HG03064 (cell line): Measurements from ENCODE around the gene C1orf56.

Experiments
- ATAC-seq: cut with Tn5 transposase; IDR thresholded peaks from one replicate; pipeline ENCODE4 v1.9.1; 2021; ENCODE audit warnings: low read depth; ENCODE audit not compliant: unreplicated experiment

C1orf56 gene

GRCh38 chr1:151047591-151047924 lies at the start of gene C1orf56:
Gene C1orf56 (plus strand): TSS chr1:151047751. CDS start chr1:151047848, 97 bp downstream.
- no peak for ATAC-seq

GRCh38 chr1:150997949-150998348 lies 49.6 kb upstream of the C1orf56 start:
- no peak for ATAC-seq

GRCh38 chr1:150999051-150999674 lies 48.4 kb upstream of the C1orf56 start:
- no peak for ATAC-seq

GRCh38 chr1:150999926-151000325 lies 47.6 kb upstream of the C1orf56 start:
- no peak for ATAC-seq

- no peak for ATAC-seq
These were observed 47.1 kb upstream of the C1orf56 start for GRCh38 chr1:151000408-151000807.

- no peak for ATAC-seq
These were observed 45.9 kb upstream of the C1orf56 start for GRCh38 chr1:151001602-151002001.

GRCh38 chr1:151002051-151002450 lies 45.5 kb upstream of the C1orf56 start:
- ATAC-seq: no peak

- no peak for ATAC-seq
These were observed 44.9 kb upstream of the C1orf56 start for GRCh38 chr1:151002611-151003010.

- no peak for ATAC-seq
These were observed 44.4 kb upstream of the C1orf56 start for GRCh38 chr1:151003180-151003579.

GRCh38 chr1:151005729-151006319 lies 41.7 kb upstream of the C1orf56 start:
- no peak for ATAC-seq

GRCh38 chr1:151006327-151007052 lies 41.1 kb upstream of the C1orf56 start, which contains the start of gene MINDY1:
Gene MINDY1 (minus strand): TSS chr1:151006902. CDS start chr1:151002617, 4,285 bp downstream.
- ATAC-seq: no peak

GRCh38 chr1:151007853-151008243 lies 39.7 kb upstream of the C1orf56 start:
- no peak for ATAC-seq

- no peak for ATAC-seq
These were observed 39.0 kb upstream of the C1orf56 start, which contains the start of gene PRUNE1 for GRCh38 chr1:151008244-151009205. Gene PRUNE1 (plus strand): TSS chr1:151008449. CDS start chr1:151008633, 184 bp downstream.

GRCh38 chr1:151009206-151009587 lies 38.4 kb upstream of the C1orf56 start:
- no peak for ATAC-seq

- no peak for ATAC-seq
These were observed 37.7 kb upstream of the C1orf56 start for GRCh38 chr1:151009674-151010345.

GRCh38 chr1:151010346-151010726 lies 37.2 kb upstream of the C1orf56 start:
- no peak for ATAC-seq

- no peak for ATAC-seq
These were observed 36.2 kb upstream of the C1orf56 start for GRCh38 chr1:151011154-151011850.

- ATAC-seq: no peak
These were observed 34.7 kb upstream of the C1orf56 start for GRCh38 chr1:151012684-151013471.

GRCh38 chr1:151013518-151013917 lies 34.0 kb upstream of the C1orf56 start:
- ATAC-seq: no peak
